ENCODE measurements around the gene B3GNT3. TPM values are rescaled to one million over a fixed set of nuclear protein-coding genes. Genes with fewer than 3 reads are reported as not detected.

Gene B3GNT3
- total and polyA plus RNA-seq, 2 of the 13 experiments (the other 11 are each of a cell fraction or from before 2014, with no cell fraction given) = 0.86 to 4.0 TPM

- no peak for TF ChIP-seq LBX2 (CRISPR knock-in tag; IDR thresholded peaks at IDR 0.05; ENCODE audit: borderline replicate concordance)
- no peak for TF ChIP-seq FOSL1 (CRISPR knock-in tag; IDR thresholded peaks at IDR 0.05; ENCODE audit: borderline replicate concordance)
- TF ChIP-seq MYPOP (CRISPR knock-in tag; IDR thresholded peaks at IDR 0.05) = no peak
- TF ChIP-seq GTF3A (CRISPR knock-in tag; conservative IDR thresholded peaks at IDR 0.05) = no peak
- no peak for TF ChIP-seq ZNF83 (CRISPR knock-in tag; IDR thresholded peaks at IDR 0.05; ENCODE audit: borderline replicate concordance)
- TF ChIP-seq MED8 (CRISPR knock-in tag; IDR thresholded peaks at IDR 0.05; ENCODE audit: insufficient replicate concordance) = no peak
- TF ChIP-seq TCF7L2 (IDR thresholded peaks at IDR 0.05; ENCODE audit: low read depth, low read length) = no peak
- no peak for TF ChIP-seq REL (CRISPR knock-in tag; conservative IDR thresholded peaks at IDR 0.05)
- TF ChIP-seq ZBTB10 (CRISPR knock-in tag; IDR thresholded peaks at IDR 0.05; ENCODE audit: borderline replicate concordance) = no peak
- TF ChIP-seq ZNF496 (CRISPR knock-in tag; IDR thresholded peaks at IDR 0.05; ENCODE audit: insufficient replicate concordance) = no peak
- TF ChIP-seq SIN3B (IDR thresholded peaks at IDR 0.05; ENCODE audit: low read length) = no peak
- no peak for TF ChIP-seq ZNF18 (CRISPR knock-in tag; IDR thresholded peaks at IDR 0.05; ENCODE audit: insufficient replicate concordance)
- no peak for TF ChIP-seq ZFP36L2 (CRISPR knock-in tag; IDR thresholded peaks at IDR 0.05)
- TF ChIP-seq MED13 (CRISPR knock-in tag; IDR thresholded peaks at IDR 0.05) = no peak
- no peak for TF ChIP-seq ZFYVE20 (CRISPR knock-in tag; IDR thresholded peaks at IDR 0.05; ENCODE audit: borderline replicate concordance, low read depth)
- TF ChIP-seq ZNF7 (CRISPR knock-in tag; IDR thresholded peaks at IDR 0.05) = no peak
- TF ChIP-seq ZFP90 (CRISPR knock-in tag; IDR thresholded peaks at IDR 0.05; ENCODE audit: borderline replicate concordance) = no peak
- no peak for TF ChIP-seq ZNF460 (CRISPR knock-in tag; IDR thresholded peaks at IDR 0.05; ENCODE audit: borderline replicate concordance)
- no peak for TF ChIP-seq NR2F6 (IDR thresholded peaks at IDR 0.05)
- no peak for TF ChIP-seq NR2F6 (CRISPR knock-in tag; IDR thresholded peaks at IDR 0.05)
- no peak for TF ChIP-seq MAFG (CRISPR knock-in tag; IDR thresholded peaks at IDR 0.05)
- 0 out of 2 replicates have a peak, but pooled peaks have one; percentile 28 for TF ChIP-seq SPEN (CRISPR knock-in tag; IDR thresholded peaks at IDR 0.05; ENCODE audit: low read depth)
- TF ChIP-seq HOXA5 (CRISPR knock-in tag; IDR thresholded peaks at IDR 0.05) = no peak
- TF ChIP-seq ZNF547 (CRISPR knock-in tag; IDR thresholded peaks at IDR 0.05) = 0 out of 2 replicates have a peak, but pooled peaks have one; percentile 41
Observed at GRCh38 chr19:17751103-17751911, 43.6 kb upstream of the B3GNT3 start, which contains the start of gene FCHO1 (continued).

Data from HepG2 (cell line).